GM12891 (cell line): ENCODE measurements around the gene STAM.
A peak's percentile ranks its signal among the peaks of the same experiment; 100 is the strongest.
"Not testable (repeated sequence)": the region's sequence is repeated elsewhere in the genome, so short reads cannot be mapped to it uniquely, and the experiment has no call there.

Source experiments
- DNase-seq: peaks from one replicate; pipeline ENCODE4 v3.0.0; 2011; ENCODE audit warnings: low spot score; ENCODE audit not compliant: insufficient read length
- FAIRE-seq: peaks from 2 replicates; lab custom pipeline; 2011; peaks lifted over from hg19 to GRCh38; lab: Jason Lieb, UNC
- PAX5 ChIP-seq: IDR thresholded peaks from 2 replicates; pipeline ENCODE4 v1.6.1; 2011; ENCODE audit warnings: low read length, moderate library complexity, mild to moderate bottlenecking; ENCODE audit not compliant: insufficient read depth, severe bottlenecking
- POLR2A ChIP-seq: IDR thresholded peaks from 2 replicates; pipeline ENCODE4 v1.6.1; 2011; ENCODE audit warnings: low read depth, low read length, control low read depth
- POLR2AphosphoS5 ChIP-seq: IDR thresholded peaks from 2 replicates; pipeline ENCODE4 v1.6.1; 2011; ENCODE audit warnings: low read depth, low read length, control low read depth
- POU2F2 ChIP-seq: IDR thresholded peaks from 2 replicates; pipeline ENCODE4 v1.6.1; 2011; ENCODE audit warnings: low read depth, mild to moderate bottlenecking, control low read depth, low read length, moderate library complexity
- SPI1 ChIP-seq: IDR thresholded peaks from 2 replicates; pipeline ENCODE4 v1.6.1; 2011; ENCODE audit warnings: low read depth, low read length, control low read depth
- TAF1 ChIP-seq: IDR thresholded peaks from 2 replicates; pipeline ENCODE4 v1.6.1; 2011; ENCODE audit warnings: low read depth, low read length, control low read depth

Gene STAM

DNA sequence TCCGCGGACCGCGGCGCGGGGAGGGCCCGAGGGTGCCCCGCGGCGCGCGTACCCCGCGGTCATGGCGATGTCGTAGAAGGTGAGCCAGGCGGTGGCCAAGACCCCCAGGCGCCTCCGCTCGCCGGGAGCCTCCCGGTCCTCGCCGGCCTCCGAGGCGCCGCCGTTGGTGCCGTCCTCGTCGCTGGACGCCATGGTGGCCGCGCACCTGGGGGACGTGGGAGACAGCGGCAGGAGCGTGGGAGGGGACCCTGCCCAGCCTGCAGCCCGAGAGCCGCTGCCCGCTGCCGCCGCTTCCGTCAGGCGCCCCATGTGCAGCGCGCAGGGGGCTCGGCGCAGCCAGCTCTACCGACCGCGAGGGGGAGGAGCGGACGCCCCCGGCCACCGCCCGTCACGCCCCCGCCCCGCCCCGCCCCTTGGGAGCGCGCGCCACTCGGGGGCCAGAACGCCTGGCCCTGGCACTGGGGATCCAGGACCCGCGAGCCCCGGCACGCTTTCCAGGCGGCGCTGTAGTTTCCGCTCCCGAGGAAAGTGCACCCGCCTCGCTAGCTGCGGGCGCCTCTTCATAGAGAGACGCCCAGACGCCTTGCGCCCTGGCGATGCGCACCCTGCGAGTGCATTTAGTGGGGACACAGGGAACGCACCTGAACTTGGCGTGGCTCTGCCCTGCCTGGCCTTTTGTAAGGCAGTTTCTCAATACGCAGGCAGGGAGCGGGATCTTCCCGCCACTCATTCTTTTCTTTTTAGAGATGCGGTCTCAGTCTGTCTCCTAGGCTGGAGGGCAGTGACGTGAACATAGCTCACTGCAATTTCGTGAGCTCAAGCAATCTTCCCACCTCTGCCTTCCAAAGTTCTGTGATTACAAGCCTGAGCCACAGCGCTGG, 26.7 kb upstream of the STAM start, which contains the start of gene HACD1:
Gene HACD1, minus strand, starts transcription at position 344 of the 881 bp plus-strand sequence. Its CDS starts 35 bp downstream, at position 309.
- TF ChIP-seq POU2F2 = no peak
- no peak for TF ChIP-seq PAX5
- TF ChIP-seq SPI1 = no peak
- TF ChIP-seq POLR2A = no peak
- no peak for TF ChIP-seq TAF1
- TF ChIP-seq POLR2AphosphoS5 = no peak
- DNase-seq = peak; percentile 58
- peak; percentile 48 for FAIRE-seq

DNA sequence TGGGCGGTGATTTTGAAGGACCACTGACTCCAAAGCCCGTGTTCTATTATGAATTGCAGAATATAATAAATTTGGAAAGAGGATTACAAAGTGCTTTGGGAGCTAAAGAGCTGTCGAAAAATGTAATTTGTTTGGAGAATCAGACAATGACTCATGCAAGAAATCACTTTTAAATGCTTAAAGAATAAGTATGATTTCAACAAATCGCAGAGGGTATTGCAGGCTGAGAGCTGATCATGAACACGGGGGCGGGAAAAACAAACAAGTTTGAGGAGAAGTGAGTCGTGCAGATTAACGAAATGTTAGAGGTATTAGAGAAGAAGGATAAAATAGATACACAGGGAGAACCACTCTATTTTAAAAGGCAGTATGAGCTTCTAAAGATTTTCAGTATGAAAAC, 21.9 kb upstream of the STAM start:
- FAIRE-seq (no peak), DNase-seq (no peak)
- TF ChIP-seq POLR2A = no peak
- TF ChIP-seq PAX5 = no peak
- TF ChIP-seq POU2F2 = no peak
- TF ChIP-seq POLR2AphosphoS5 = no peak
- TF ChIP-seq TAF1 = no peak
- no peak for TF ChIP-seq SPI1

DNA sequence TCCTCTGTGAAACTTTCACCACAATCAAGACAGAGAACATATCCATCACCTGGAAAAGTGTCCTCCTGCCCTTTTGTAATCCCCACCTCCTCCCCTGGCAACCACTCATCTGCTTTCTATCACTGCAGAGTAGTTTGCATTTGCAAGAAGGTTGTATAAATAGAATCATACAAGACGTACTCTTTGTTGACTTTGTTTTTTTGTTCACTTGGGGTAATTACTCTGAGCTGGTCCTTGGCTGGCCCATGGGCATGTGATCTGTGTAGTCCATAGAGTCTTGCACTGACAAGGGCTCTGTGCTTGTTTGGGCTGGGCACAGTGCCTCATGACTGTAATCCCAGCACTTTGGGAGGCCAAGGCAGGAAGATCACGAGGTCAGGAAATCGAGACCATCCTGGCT, 19.0 kb upstream of the STAM start:
- FAIRE-seq = no peak
- no peak for TF ChIP-seq TAF1
- no peak for TF ChIP-seq POU2F2
- no peak for TF ChIP-seq PAX5
- TF ChIP-seq SPI1 = no peak
- TF ChIP-seq POLR2AphosphoS5 = no peak
- no peak for TF ChIP-seq POLR2A
- no peak for DNase-seq

GRCh38 chr10:17626656-17627055, 17.3 kb upstream of the STAM start:
- DNase-seq = no peak
- TF ChIP-seq SPI1 = no peak
- no peak for TF ChIP-seq POU2F2
- no peak for TF ChIP-seq TAF1
- no peak for TF ChIP-seq POLR2AphosphoS5
- TF ChIP-seq PAX5 = no peak
- FAIRE-seq = no peak

DNA sequence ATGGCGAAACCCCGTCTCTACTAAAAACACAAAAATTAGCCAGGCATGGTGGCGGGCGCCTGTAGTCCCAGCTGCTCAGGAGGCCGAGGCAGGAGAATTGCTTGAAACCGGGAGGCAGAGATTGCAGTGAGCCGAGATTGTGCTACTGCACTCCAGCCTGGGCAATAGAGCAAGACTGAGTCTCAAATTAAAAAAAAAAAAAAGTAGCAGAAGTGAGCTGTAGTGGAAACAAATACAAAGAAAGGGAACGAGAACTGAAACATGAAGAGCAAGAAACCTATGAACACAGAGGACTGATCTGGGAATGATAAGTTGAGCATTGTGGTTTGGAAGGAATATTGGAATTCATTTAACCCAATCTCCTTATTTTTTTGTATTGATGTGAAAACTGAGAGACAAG, 11.4 kb upstream of the STAM start:
- FAIRE-seq, DNase-seq: not testable (repeated sequence)
- peak; percentile 16; the same call in 1 of the 2 replicates for TF ChIP-seq SPI1

GRCh38 chr10:17633353-17633752, 10.6 kb upstream of the STAM start:
- no peak for TF ChIP-seq POLR2AphosphoS5
- no peak for TF ChIP-seq TAF1
- TF ChIP-seq PAX5 = no peak
- no peak for TF ChIP-seq POLR2A
- TF ChIP-seq POU2F2 = no peak
- TF ChIP-seq SPI1 = no peak
- DNase-seq (no peak), FAIRE-seq (no peak)

GRCh38 chr10:17637869-17638268, 6.1 kb upstream of the STAM start:
- FAIRE-seq (no peak), DNase-seq (no peak)
- TF ChIP-seq PAX5 (no peak), POU2F2 (no peak), POLR2AphosphoS5 (no peak), SPI1 (no peak), POLR2A (no peak), TAF1 (no peak)

GRCh38 chr10:17640331-17640816, 3.6 kb upstream of the STAM start:
- FAIRE-seq (no peak), DNase-seq (no peak)
- TF ChIP-seq TAF1 = no peak
- TF ChIP-seq POU2F2 = no peak

GRCh38 chr10:17643339-17643754, 604 bp upstream of the STAM start:
- TF ChIP-seq PAX5 = no peak
- FAIRE-seq = no peak

GRCh38 chr10:17644485-17644943, 563 bp downstream of the STAM start:
- DNase-seq = no peak
- FAIRE-seq = peak; percentile 79
- TF ChIP-seq POU2F2 (no peak), POLR2AphosphoS5 (no peak), SPI1 (0 out of 2 replicates have a peak, but pooled peaks have one; percentile 7), TAF1 (no peak), POLR2A (no peak), PAX5 (no peak)

More at GRCh38 chr10:17643339-17643754, 604 bp upstream of the STAM start:
- DNase-seq = no peak
